Right atrium auricular region (tissue), 2 donors: Measurements from ENCODE around the gene MGAT4B. TPM values are rescaled to one million over a fixed set of nuclear protein-coding genes. Genes with fewer than 3 reads are reported as not detected.
A peak's percentile ranks its signal among the peaks of the same experiment; 100 is the strongest.
"Not testable (repeated sequence)": the region's sequence is repeated elsewhere in the genome, so short reads cannot be mapped to it uniquely, and the experiment has no call there.

Experiments
- DNase-seq: peaks from one replicate; pipeline ENCODE4 v3.0.0-alpha.2; 2019; ENCODE audit warnings: low spot score
- H3K27ac ChIP-seq, 2 donors: fragments of 200-600 bp; sonication (generic); 1 replicate in 1 of 2; 2 replicates in 1 of 2; pipeline ENCODE4 v1.5.1; 2016 to 2019
- H3K27me3 ChIP-seq, 2 donors: fragments of 200-600 bp; sonication (generic); one replicate each; pipeline versions ENCODE4 v1.5.1 to v1.6.0; 2017 to 2019
- H3K36me3 ChIP-seq: fragments of 200-600 bp; sonication (generic); one replicate; pipeline ENCODE4 v1.5.1; 2016
- H3K4me1 ChIP-seq, 2 donors: fragments of 200-600 bp; sonication (generic); one replicate each; pipeline versions ENCODE4 v1.5.1 to v1.6.0; 2017 to 2019
- H3K4me3 ChIP-seq, 2 donors: fragments of 200-600 bp; sonication (generic); 1 replicate in 1 of 2; 2 replicates in 1 of 2; pipeline ENCODE4 v1.5.1; 2017 to 2019; ENCODE audit warnings: mild to moderate bottlenecking in 1 of 2, moderate library complexity in 1 of 2
- H3K9me3 ChIP-seq, 2 donors: fragments of 200-600 bp; sonication (generic); one replicate each; pipeline ENCODE4 v1.5.1; 2019
- CTCF ChIP-seq, 2 donors: fragments of 200-600 bp; sonication (generic); IDR thresholded peaks; one replicate each; pipeline ENCODE4 v1.5.1; 2019; ENCODE audit warnings: antibody characterized with exemption in 2 of 2
- total RNA-seq, 2 donors: library from RNA; depleted of rRNA; stranded (reverse); fragments of >200 nt; gene quantifications; one replicate each; pipeline ENCODE4 v1.1.0, GENCODE V29; 2016

The MGAT4B gene
- total RNA-seq, 2 donors from 2014 or later, result 71.7 to 77.1 TPM

GRCh38 chr5:179840321-179840720 lies 33.7 kb upstream of the MGAT4B start:
- Histone ChIP-seq H3K4me3 (no peak overlapping the region), H3K36me3 (peaks cover 63% of the 10 kb centered on the region), H3K27me3 (no peaks in the 10 kb centered on the region), H3K4me1 (peaks cover 0 to 8% of the 10 kb centered on the region in 2 donors), H3K27ac (no peak overlapping the region), H3K9me3 (peaks cover 0 to 9% of the 10 kb centered on the region in 2 donors)
- TF ChIP-seq CTCF (IDR thresholded peaks at IDR 0.05), result no peak
- no peak for DNase-seq

- Histone ChIP-seq H3K4me3 (no peak overlapping the region), H3K9me3 (peaks cover 0 to 2% of the 10 kb centered on the region in 2 donors), H3K27me3 (no peaks in the 10 kb centered on the region), H3K27ac (no peak overlapping the region), H3K36me3 (peaks cover 63% of the 10 kb centered on the region), H3K4me1 (peaks cover 0 to 8% of the 10 kb centered on the region in 2 donors)
- no peak for TF ChIP-seq CTCF (IDR thresholded peaks at IDR 0.05)
- peak; percentile 56 for DNase-seq
These were observed 32.9 kb upstream of the MGAT4B start for GRCh38 chr5:179839328-179840256.

DNA sequence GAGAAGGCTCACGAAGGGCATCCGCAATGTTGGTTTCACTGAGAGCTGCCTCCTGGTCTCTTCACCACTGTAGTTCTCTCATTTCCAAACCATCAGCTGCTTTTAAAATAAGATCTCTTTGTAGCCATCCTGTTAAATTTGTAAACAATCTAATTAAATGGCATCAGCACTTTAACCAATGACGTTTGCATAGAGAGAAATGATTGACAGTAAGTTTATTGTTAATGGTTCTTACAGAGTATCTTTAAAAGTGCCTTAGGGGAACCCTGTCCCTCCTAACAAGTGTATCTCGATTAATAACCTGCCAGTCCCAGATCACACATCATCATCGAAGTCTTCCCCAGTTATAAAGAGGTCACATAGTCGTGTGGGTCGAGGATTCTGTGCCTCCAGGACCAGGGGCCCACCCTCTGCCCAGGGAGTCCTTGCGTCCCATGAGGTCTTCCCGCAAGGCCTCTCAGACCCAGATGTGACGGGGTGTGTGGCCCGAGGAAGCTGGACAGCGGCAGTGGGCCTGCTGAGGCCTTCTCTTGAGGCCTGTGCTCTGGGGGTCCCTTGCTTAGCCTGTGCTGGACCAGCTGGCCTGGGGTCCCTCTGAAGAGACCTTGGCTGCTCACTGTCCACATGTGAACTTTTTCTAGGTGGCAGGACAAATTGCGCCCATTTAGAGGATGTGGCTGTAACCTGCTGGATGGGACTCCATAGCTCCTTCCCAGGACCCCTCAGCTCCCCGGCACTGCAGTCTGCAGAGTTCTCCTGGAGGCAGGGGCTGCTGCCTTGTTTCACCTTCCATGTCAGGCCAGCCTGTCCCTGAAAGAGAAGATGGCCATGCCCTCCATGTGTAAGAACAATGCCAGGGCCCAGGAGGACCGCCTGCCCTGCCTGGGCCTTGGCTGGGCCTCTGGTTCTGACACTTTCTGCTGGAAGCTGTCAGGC lies 30.7 kb upstream of the MGAT4B start:
- Histone ChIP-seq H3K4me3 (no peak overlapping the region), H3K27ac (no peak overlapping the region), H3K36me3 (peaks cover 82% of the 10 kb centered on the region), H3K4me1 (peaks cover 0 to 8% of the 10 kb centered on the region in 2 donors), H3K9me3 (no peaks in the 10 kb centered on the region), H3K27me3 (no peaks in the 10 kb centered on the region)
- no peak for DNase-seq
- TF ChIP-seq CTCF (IDR thresholded peaks at IDR 0.05), result no peak

DNA sequence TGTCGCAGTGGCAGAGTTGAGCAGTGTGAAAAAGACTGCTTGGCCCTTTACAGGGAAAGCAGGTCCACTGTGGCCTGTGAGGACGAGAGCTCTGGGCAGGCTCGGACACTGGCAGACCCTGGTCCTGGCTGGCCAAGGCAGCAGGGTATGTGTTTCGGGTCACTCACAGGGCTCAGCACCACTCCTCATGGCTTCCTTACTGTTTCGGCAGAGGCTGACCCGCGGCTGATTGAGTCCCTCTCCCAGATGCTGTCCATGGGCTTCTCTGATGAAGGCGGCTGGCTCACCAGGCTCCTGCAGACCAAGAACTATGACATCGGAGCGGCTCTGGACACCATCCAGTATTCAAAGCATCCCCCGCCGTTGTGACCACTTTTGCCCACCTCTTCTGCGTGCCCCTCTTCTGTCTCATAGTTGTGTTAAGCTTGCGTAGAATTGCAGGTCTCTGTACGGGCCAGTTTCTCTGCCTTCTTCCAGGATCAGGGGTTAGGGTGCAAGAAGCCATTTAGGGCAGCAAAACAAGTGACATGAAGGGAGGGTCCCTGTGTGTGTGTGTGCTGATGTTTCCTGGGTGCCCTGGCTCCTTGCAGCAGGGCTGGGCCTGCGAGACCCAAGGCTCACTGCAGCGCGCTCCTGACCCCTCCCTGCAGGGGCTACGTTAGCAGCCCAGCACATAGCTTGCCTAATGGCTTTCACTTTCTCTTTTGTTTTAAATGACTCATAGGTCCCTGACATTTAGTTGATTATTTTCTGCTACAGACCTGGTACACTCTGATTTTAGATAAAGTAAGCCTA lies 29.8 kb upstream of the MGAT4B start:
- Histone ChIP-seq H3K27ac (no peak overlapping the region), H3K36me3 (peaks cover 83% of the 10 kb centered on the region), H3K27me3 (no peaks in the 10 kb centered on the region), H3K4me1 (peaks cover 0 to 8% of the 10 kb centered on the region in 2 donors), H3K4me3 (no peak overlapping the region), H3K9me3 (no peaks in the 10 kb centered on the region)
- DNase-seq, result no peak
- TF ChIP-seq CTCF (IDR thresholded peaks at IDR 0.05), result no peak

GRCh38 chr5:179834871-179835270 lies 28.2 kb upstream of the MGAT4B start:
- not testable (repeated sequence) for H3K4me1 ChIP-seq, DNase-seq, H3K4me3 ChIP-seq, H3K27ac ChIP-seq, H3K9me3 ChIP-seq, H3K27me3 ChIP-seq
- peaks cover 85% of the 10 kb centered on the region for H3K36me3 ChIP-seq
